ENCODE data around the gene STOML2.

- no peak for TF ChIP-seq CTCF (IDR thresholded peaks at IDR 0.05)
- TF ChIP-seq POLR2A (IDR thresholded peaks at IDR 0.05), result no peak
These were observed 13.6 kb upstream of the STOML2 start for GRCh38 chr9:35116539-35116897.
